IPS-20b (cell line): ENCODE results near the gene ACAP3.

Experiments
- H3K27ac ChIP-seq: one replicate; pipeline ENCODE4 v1.5.1; 2013; ENCODE audit warnings: low read length
- H3K27me3 ChIP-seq: 2 replicates; pipeline ENCODE4 v1.6.1; 2013; ENCODE audit warnings: mild to moderate bottlenecking, low read length, inconsistent platforms; ENCODE audit not compliant: insufficient read depth
- H3K36me3 ChIP-seq: 2 replicates; pipeline ENCODE4 v1.6.1; 2013; ENCODE audit warnings: low read depth, mild to moderate bottlenecking, inconsistent platforms, low read length, moderate library complexity; ENCODE audit not compliant: insufficient read depth
- H3K4me1 ChIP-seq: 2 replicates; pipeline ENCODE4 v1.6.1; 2013; ENCODE audit warnings: mild to moderate bottlenecking, control low read depth, inconsistent platforms, low read length, moderate library complexity; ENCODE audit not compliant: insufficient read depth
- H3K4me3 ChIP-seq: 2 replicates; pipeline ENCODE4 v1.5.1; 2013; ENCODE audit warnings: mild to moderate bottlenecking, low read length, inconsistent platforms
- H3K9ac ChIP-seq: 2 replicates; pipeline ENCODE4 v1.6.1; 2013; ENCODE audit warnings: low read depth, mild to moderate bottlenecking, inconsistent platforms, low read length, moderate library complexity
- H3K9me3 ChIP-seq: 2 replicates; pipeline ENCODE4 v1.6.1; 2013; ENCODE audit warnings: mild to moderate bottlenecking, low read depth, low read length, inconsistent platforms; ENCODE audit not compliant: insufficient read depth

The ACAP3 gene

GRCh38 chr1:1302006-1302430, 5.7 kb downstream of the ACAP3 start:
- Histone ChIP-seq H3K27ac (no peak overlapping the region), H3K9me3 (no peaks in the 10 kb centered on the region)

GRCh38 chr1:1300352-1300739, 7.4 kb downstream of the ACAP3 start:
- Histone ChIP-seq H3K9ac (no peak overlapping the region), H3K27ac (no peak overlapping the region), H3K4me1 (peaks cover 7% of the 10 kb centered on the region; the same call in 1 of the 2 replicates), H3K27me3 (no peaks in the 10 kb centered on the region), H3K9me3 (no peaks in the 10 kb centered on the region), H3K4me3 (no peak overlapping the region), H3K36me3 (no peaks in the 10 kb centered on the region)

More at GRCh38 chr1:1302006-1302430, 5.7 kb downstream of the ACAP3 start:
- Histone ChIP-seq H3K9ac (no peak overlapping the region), H3K4me3 (no peak overlapping the region), H3K36me3 (no peaks in the 10 kb centered on the region), H3K27me3 (peaks cover 6% of the 10 kb centered on the region; the same call in 1 of the 2 replicates), H3K4me1 (peaks cover 9% of the 10 kb centered on the region)

DNA sequence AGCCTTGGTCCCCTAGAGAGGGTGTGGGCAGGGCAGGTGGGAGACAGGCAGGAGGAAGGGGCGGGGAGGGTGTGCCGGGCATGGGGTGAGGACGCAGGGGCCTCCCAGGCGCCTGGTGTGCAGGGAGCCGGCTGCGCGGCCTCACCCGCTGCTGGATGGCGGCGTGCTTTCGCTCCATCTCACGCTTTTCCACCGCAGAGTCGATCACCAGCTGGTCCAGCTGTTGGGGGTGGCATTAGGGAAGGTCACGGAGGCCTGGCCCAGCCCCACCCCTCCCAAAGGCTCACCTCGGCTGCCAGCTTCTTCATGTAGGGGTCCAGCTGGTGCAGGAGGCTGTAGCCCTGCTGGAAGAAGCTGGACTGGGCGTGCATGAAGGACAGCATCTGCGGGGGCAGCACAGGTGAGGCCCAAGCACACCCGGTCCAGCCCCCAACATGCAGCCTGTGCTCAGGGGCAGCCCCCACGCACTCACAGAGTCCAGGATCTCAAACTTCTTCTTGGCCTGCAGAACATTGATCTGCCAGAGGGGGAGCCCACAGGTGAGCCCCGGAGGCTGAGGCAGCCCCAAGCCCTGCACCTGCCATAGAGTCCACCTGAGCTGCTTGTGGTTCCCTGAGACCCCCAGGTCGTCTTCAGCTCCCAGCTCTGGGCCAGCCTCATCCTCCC, 7.9 kb downstream of the ACAP3 start:
- no peak overlapping the region for H3K27ac ChIP-seq
- H3K9me3 ChIP-seq: no peaks in the 10 kb centered on the region
- H3K36me3 ChIP-seq: no peaks in the 10 kb centered on the region
- H3K4me3 ChIP-seq: no peak overlapping the region
- H3K9ac ChIP-seq: no peak overlapping the region
- H3K4me1 ChIP-seq: peaks cover 3% of the 10 kb centered on the region; the same call in 1 of the 2 replicates
- H3K27me3 ChIP-seq: no peaks in the 10 kb centered on the region

- Histone ChIP-seq H3K9me3 (no peaks in the 10 kb centered on the region), H3K27me3 (no peaks in the 10 kb centered on the region), H3K4me1 (no peaks in the 10 kb centered on the region), H3K27ac (no peak overlapping the region), H3K4me3 (no peak overlapping the region), H3K36me3 (no peaks in the 10 kb centered on the region), H3K9ac (no peak overlapping the region)
Observed at GRCh38 chr1:1298861-1299685, 8.7 kb downstream of the ACAP3 start.

- no peak overlapping the region for H3K4me3 ChIP-seq
- no peak overlapping the region for H3K27ac ChIP-seq
- no peak overlapping the region for H3K9ac ChIP-seq
- no peaks in the 10 kb centered on the region for H3K9me3 ChIP-seq
- H3K4me1 ChIP-seq: no peaks in the 10 kb centered on the region
- no peaks in the 10 kb centered on the region for H3K36me3 ChIP-seq
- no peaks in the 10 kb centered on the region for H3K27me3 ChIP-seq
Observed at GRCh38 chr1:1297802-1298424, 9.8 kb downstream of the ACAP3 start.

GRCh38 chr1:1296070-1297061, 11.4 kb downstream of the ACAP3 start:
- no peaks in the 10 kb centered on the region for H3K9me3 ChIP-seq
- no peak overlapping the region for H3K4me3 ChIP-seq
- no peaks in the 10 kb centered on the region for H3K36me3 ChIP-seq
- H3K27me3 ChIP-seq: no peaks in the 10 kb centered on the region
- no peaks in the 10 kb centered on the region for H3K4me1 ChIP-seq
- H3K9ac ChIP-seq: no peak overlapping the region
- no peak overlapping the region for H3K27ac ChIP-seq

- H3K36me3 ChIP-seq: no peaks in the 10 kb centered on the region
- H3K27me3 ChIP-seq: no peaks in the 10 kb centered on the region
- H3K9ac ChIP-seq: no peak overlapping the region
- H3K4me3 ChIP-seq: no peak overlapping the region
- no peaks in the 10 kb centered on the region for H3K4me1 ChIP-seq
- H3K27ac ChIP-seq: no peak overlapping the region
- no peaks in the 10 kb centered on the region for H3K9me3 ChIP-seq
Observed at GRCh38 chr1:1295154-1295923, 12.4 kb downstream of the ACAP3 start.

GRCh38 chr1:1294250-1294890, 13.4 kb downstream of the ACAP3 start:
- H3K36me3 ChIP-seq: no peaks in the 10 kb centered on the region
- no peak overlapping the region for H3K27ac ChIP-seq
- H3K4me1 ChIP-seq: no peaks in the 10 kb centered on the region
- H3K9me3 ChIP-seq: no peaks in the 10 kb centered on the region
- no peaks in the 10 kb centered on the region for H3K27me3 ChIP-seq
- no peak overlapping the region for H3K4me3 ChIP-seq
- H3K9ac ChIP-seq: no peak overlapping the region

- Histone ChIP-seq H3K9me3 (no peaks in the 10 kb centered on the region), H3K9ac (no peak overlapping the region), H3K36me3 (no peaks in the 10 kb centered on the region), H3K27me3 (no peaks in the 10 kb centered on the region), H3K27ac (no peak overlapping the region), H3K4me1 (no peaks in the 10 kb centered on the region), H3K4me3 (no peak overlapping the region)
Observed at GRCh38 chr1:1293263-1294249, 14.2 kb downstream of the ACAP3 start.
